Stimulated activated CD4-positive, alpha-beta T cell treated with anti-CD3 and anti-CD28 coated beads, Interleukin-2, amount 100 ng/mL, for 4 hours (primary cell): ENCODE results near the gene TRAPPC10.

Experiments
- DNase-seq: peaks from one replicate; pipeline ENCODE4 v3.0.0-alpha.2; 2020; ENCODE audit warnings: low read depth

The TRAPPC10 gene

GRCh38 chr21:44011579-44012473 lies at the start of gene TRAPPC10:
Gene TRAPPC10, plus strand, starts transcription at chr21:44012309. Its CDS starts 185 bp downstream, at chr21:44012494.
- DNase-seq = peak; percentile 62

- DNase-seq = no peak
Measured at GRCh38 chr21:43965911-43966585, 46.1 kb upstream of the TRAPPC10 start.

GRCh38 chr21:43966946-43967512 lies 45.1 kb upstream of the TRAPPC10 start:
- DNase-seq = no peak

- no peak for DNase-seq
Measured at GRCh38 chr21:43967981-43968380, 44.1 kb upstream of the TRAPPC10 start.

GRCh38 chr21:43968410-43969114 lies 43.5 kb upstream of the TRAPPC10 start:
- DNase-seq = no peak

GRCh38 chr21:43969115-43969444 lies 43.0 kb upstream of the TRAPPC10 start:
- no peak for DNase-seq

- no peak for DNase-seq
Measured at GRCh38 chr21:43970551-43970950, 41.6 kb upstream of the TRAPPC10 start.

GRCh38 chr21:43971201-43971991 lies 40.7 kb upstream of the TRAPPC10 start:
- DNase-seq = no peak

GRCh38 chr21:43971992-43972255 lies 40.2 kb upstream of the TRAPPC10 start:
- DNase-seq = no peak

- no peak for DNase-seq
Measured at GRCh38 chr21:43972850-43973633, 39.1 kb upstream of the TRAPPC10 start.

GRCh38 chr21:43973634-43973955 lies 38.5 kb upstream of the TRAPPC10 start:
- no peak for DNase-seq

- no peak for DNase-seq
Measured at GRCh38 chr21:43974791-43975468, 37.2 kb upstream of the TRAPPC10 start.

- peak; percentile 77 for DNase-seq
Measured at GRCh38 chr21:43975469-43976098, 36.5 kb upstream of the TRAPPC10 start.

GRCh38 chr21:43976661-43977060 lies 35.4 kb upstream of the TRAPPC10 start:
- no peak for DNase-seq

- no peak for DNase-seq
Measured at GRCh38 chr21:43978060-43978459, 34.0 kb upstream of the TRAPPC10 start.

GRCh38 chr21:43979654-43980053 lies 32.5 kb upstream of the TRAPPC10 start:
- DNase-seq = no peak

GRCh38 chr21:43981151-43981870 lies 30.8 kb upstream of the TRAPPC10 start:
- no peak for DNase-seq

GRCh38 chr21:43981871-43982210 lies 30.3 kb upstream of the TRAPPC10 start:
- DNase-seq = no peak

GRCh38 chr21:43982489-43983078 lies 29.5 kb upstream of the TRAPPC10 start:
- DNase-seq = no peak
